ENCODE measurements around the gene CCNY.

The CCNY gene

GRCh38 chr10:35362701-35363350, 26.5 kb downstream of the CCNY start:
- TF ChIP-seq EGR1 (IDR thresholded peaks at IDR 0.05), result no peak
- no peak for TF ChIP-seq FOXM1 (IDR thresholded peaks at IDR 0.05; ENCODE audit: borderline replicate concordance, low read depth)
- TF ChIP-seq TAF1 (IDR thresholded peaks at IDR 0.05; ENCODE audit: low read depth), result no peak
- no peak for TF ChIP-seq YY1 (IDR thresholded peaks at IDR 0.05; ENCODE audit: low read depth)
- no peak for TF ChIP-seq CREB1 (IDR thresholded peaks at IDR 0.05; ENCODE audit: low read depth)
- no peak for TF ChIP-seq TEAD4 (IDR thresholded peaks at IDR 0.05)
- no peak for TF ChIP-seq EP300 (IDR thresholded peaks at IDR 0.05; ENCODE audit: borderline replicate concordance)
- no peak for TF ChIP-seq RAD21 (IDR thresholded peaks at IDR 0.05; ENCODE audit: low read depth)
- TF ChIP-seq USF1 (IDR thresholded peaks at IDR 0.05), result no peak
- TF ChIP-seq CEBPB (IDR thresholded peaks at IDR 0.05), result no peak

GRCh38 chr10:35363587-35363986, 27.3 kb downstream of the CCNY start:
- TF ChIP-seq EGR1 (IDR thresholded peaks at IDR 0.05) (no peak), EP300 (IDR thresholded peaks at IDR 0.05; ENCODE audit: borderline replicate concordance) (no peak), ZBTB7A (IDR thresholded peaks at IDR 0.05; ENCODE audit: low read depth) (no peak), CREB1 (IDR thresholded peaks at IDR 0.05; ENCODE audit: low read depth) (no peak), NFIC (IDR thresholded peaks at IDR 0.05) (no peak), TEAD4 (IDR thresholded peaks at IDR 0.05) (no peak), MAX (IDR thresholded peaks at IDR 0.05) (no peak)

- TF ChIP-seq TAF1 (IDR thresholded peaks at IDR 0.05; ENCODE audit: low read depth), result no peak
- TF ChIP-seq EP300 (IDR thresholded peaks at IDR 0.05; ENCODE audit: borderline replicate concordance), result no peak
- TF ChIP-seq NFIC (IDR thresholded peaks at IDR 0.05), result no peak
- TF ChIP-seq RAD21 (IDR thresholded peaks at IDR 0.05; ENCODE audit: low read depth), result no peak
These were observed 28.5 kb downstream of the CCNY start for GRCh38 chr10:35364808-35365207.

GRCh38 chr10:35365994-35366393, 29.7 kb downstream of the CCNY start:
- TF ChIP-seq RAD21 (IDR thresholded peaks at IDR 0.05; ENCODE audit: low read depth) (no peak), TAF1 (IDR thresholded peaks at IDR 0.05; ENCODE audit: low read depth) (no peak), YY1 (IDR thresholded peaks at IDR 0.05; ENCODE audit: low read depth) (no peak), REST (IDR thresholded peaks at IDR 0.05; ENCODE audit: low read depth) (no peak), USF1 (IDR thresholded peaks at IDR 0.05) (no peak), NFIC (IDR thresholded peaks at IDR 0.05) (no peak), EGR1 (IDR thresholded peaks at IDR 0.05) (no peak), CEBPB (IDR thresholded peaks at IDR 0.05) (no peak), FOXM1 (IDR thresholded peaks at IDR 0.05; ENCODE audit: borderline replicate concordance, low read depth) (no peak), EP300 (IDR thresholded peaks at IDR 0.05; ENCODE audit: borderline replicate concordance) (no peak), TCF12 (IDR thresholded peaks at IDR 0.05; ENCODE audit: low read depth) (no peak), MAX (IDR thresholded peaks at IDR 0.05) (no peak), ZBTB7A (IDR thresholded peaks at IDR 0.05; ENCODE audit: low read depth) (no peak)

GRCh38 chr10:35367107-35367859, 31.0 kb downstream of the CCNY start:
- no peak for TF ChIP-seq NFIC (IDR thresholded peaks at IDR 0.05)
- TF ChIP-seq TAF1 (IDR thresholded peaks at IDR 0.05; ENCODE audit: low read depth), result no peak
- no peak for TF ChIP-seq TCF12 (IDR thresholded peaks at IDR 0.05; ENCODE audit: low read depth)
- TF ChIP-seq REST (IDR thresholded peaks at IDR 0.05; ENCODE audit: low read depth), result no peak
- no peak for TF ChIP-seq TEAD4 (IDR thresholded peaks at IDR 0.05)
- no peak for TF ChIP-seq YY1 (IDR thresholded peaks at IDR 0.05; ENCODE audit: low read depth)
- TF ChIP-seq USF1 (IDR thresholded peaks at IDR 0.05), result no peak
- TF ChIP-seq CREB1 (IDR thresholded peaks at IDR 0.05; ENCODE audit: low read depth), result no peak
- no peak for TF ChIP-seq EP300 (IDR thresholded peaks at IDR 0.05; ENCODE audit: borderline replicate concordance)
- TF ChIP-seq EGR1 (IDR thresholded peaks at IDR 0.05), result no peak
- no peak for TF ChIP-seq MAX (IDR thresholded peaks at IDR 0.05)
- no peak for TF ChIP-seq CEBPB (IDR thresholded peaks at IDR 0.05)
- TF ChIP-seq RAD21 (IDR thresholded peaks at IDR 0.05; ENCODE audit: low read depth), result no peak
- TF ChIP-seq ZBTB7A (IDR thresholded peaks at IDR 0.05; ENCODE audit: low read depth), result no peak
- no peak for TF ChIP-seq FOXM1 (IDR thresholded peaks at IDR 0.05; ENCODE audit: borderline replicate concordance, low read depth)

Measured in Ishikawa (cell line).